Liver (tissue), 9 donors: Measurements from ENCODE around the gene DNAAF5. TPM values are rescaled to one million over a fixed set of nuclear protein-coding genes. Genes with fewer than 3 reads are reported as not detected.

ENCODE experiments used
- DNase-seq: peaks from one replicate; pipeline ENCODE4 v3.0.0-alpha.2; 2017; ENCODE audit warnings: low spot score
- H3K27ac ChIP-seq, 2 donors: one replicate each; pipeline ENCODE4 v1.7.0; 2013; ENCODE audit warnings: inconsistent platforms in 2 of 2, low read length in 2 of 2, control low read depth in 1 of 2, low read depth in 1 of 2, mild to moderate bottlenecking in 1 of 2
- H3K27me3 ChIP-seq, 4 donors: one replicate each; pipeline versions ENCODE4 v1.6.1 to v1.7.0; 2013; ENCODE audit warnings: low read length in 3 of 4, inconsistent platforms in 1 of 4, mild to moderate bottlenecking in 1 of 4, moderate library complexity in 1 of 4; ENCODE audit not compliant: control insufficient read depth in 4 of 4, insufficient read depth in 4 of 4
- H3K36me3 ChIP-seq, 4 donors: one replicate each; pipeline versions ENCODE4 v1.6.1 to v1.7.0; 2013; ENCODE audit warnings: low read length in 3 of 4, mild to moderate bottlenecking in 3 of 4, low read depth in 1 of 4, moderate library complexity in 1 of 4; ENCODE audit not compliant: control insufficient read depth in 4 of 4, insufficient read depth in 3 of 4
- H3K4me1 ChIP-seq, 4 donors: one replicate each; pipeline versions ENCODE4 v1.6.1 to v1.7.0; 2013; ENCODE audit warnings: low read length in 3 of 4, mild to moderate bottlenecking in 3 of 4, moderate library complexity in 1 of 4; ENCODE audit not compliant: control insufficient read depth in 4 of 4, insufficient read depth in 4 of 4
- H3K4me3 ChIP-seq, 3 donors: one replicate each; pipeline versions ENCODE4 v1.6.1 to v1.7.0; 2013; ENCODE audit warnings: low read length in 3 of 3, control low read depth in 1 of 3, low read depth in 1 of 3, mild to moderate bottlenecking in 1 of 3
- H3K9ac ChIP-seq, 2 donors: one replicate each; pipeline ENCODE4 v1.7.0; 2013; ENCODE audit warnings: low read length in 2 of 2, mild to moderate bottlenecking in 2 of 2, moderate library complexity in 2 of 2, control low read depth in 1 of 2, low read depth in 1 of 2
- H3K9me3 ChIP-seq, 4 donors: one replicate each; pipeline versions ENCODE4 v1.6.1 to v1.7.0; 2013; ENCODE audit warnings: low read length in 3 of 4; ENCODE audit not compliant: control insufficient read depth in 4 of 4
- CTCF ChIP-seq: fragments of 150-350 bp; IDR thresholded peaks from 2 replicates; pipeline ENCODE4 v1.5.1; 2017; ENCODE audit warnings: improper control_type of control experiment, low read depth, low read length; ENCODE audit not compliant: missing input control
- FOXA1 ChIP-seq: IDR thresholded peaks from 2 replicates; pipeline ENCODE4 v1.6.1; 2016; ENCODE audit warnings: antibody characterized with exemption
- FOXA2 ChIP-seq: IDR thresholded peaks from 2 replicates; pipeline ENCODE4 v1.6.1; 2016; ENCODE audit warnings: antibody characterized with exemption
- GABPA ChIP-seq, 2 donors: IDR thresholded peaks in 1 of 2; conservative IDR thresholded peaks in 1 of 2; 2 replicates each; pipeline ENCODE4 v1.6.1; 2016; ENCODE audit warnings: antibody characterized with exemption in 2 of 2, mild to moderate bottlenecking in 1 of 2, moderate library complexity in 1 of 2
- HNF4A ChIP-seq, 2 donors: conservative IDR thresholded peaks; 2 replicates each; pipeline ENCODE4 v1.6.1; 2016; ENCODE audit warnings: antibody characterized with exemption in 2 of 2, mild to moderate bottlenecking in 2 of 2
- HNF4G ChIP-seq: IDR thresholded peaks from 2 replicates; pipeline ENCODE4 v1.6.1; 2016; ENCODE audit warnings: antibody characterized with exemption
- MAX ChIP-seq: IDR thresholded peaks from 2 replicates; pipeline ENCODE4 v1.6.1; 2016; ENCODE audit warnings: antibody characterized with exemption
- NR2F2 ChIP-seq: IDR thresholded peaks from 2 replicates; pipeline ENCODE4 v1.6.1; 2016; ENCODE audit warnings: antibody characterized with exemption
- RAD21 ChIP-seq, 2 donors: IDR thresholded peaks; 2 replicates each; pipeline ENCODE4 v1.6.1; 2016; ENCODE audit warnings: antibody characterized with exemption in 2 of 2, mild to moderate bottlenecking in 2 of 2
- REST ChIP-seq: IDR thresholded peaks from 2 replicates; pipeline ENCODE4 v1.6.1; 2016; ENCODE audit warnings: antibody characterized with exemption, mild to moderate bottlenecking
- RXRA ChIP-seq, 2 donors: IDR thresholded peaks; 2 replicates each; pipeline ENCODE4 v1.6.1; 2017 to 2018; ENCODE audit warnings: antibody characterized with exemption in 2 of 2, mild to moderate bottlenecking in 1 of 2
- TAF1 ChIP-seq: conservative IDR thresholded peaks from 2 replicates; pipeline ENCODE4 v1.6.1; 2016; ENCODE audit warnings: antibody characterized with exemption, mild to moderate bottlenecking
- YY1 ChIP-seq: IDR thresholded peaks from 2 replicates; pipeline ENCODE4 v1.6.1; 2016; ENCODE audit warnings: antibody characterized with exemption, mild to moderate bottlenecking
- ZBTB33 ChIP-seq: IDR thresholded peaks from 2 replicates; pipeline ENCODE4 v1.6.1; 2016; ENCODE audit warnings: antibody characterized with exemption
- WGBS: extraction: QIAGEN DNeasy Blood & Tissue Kit; methylation state at CpG from one replicate; pipeline ENCODE4 v1.1.7; 2013; 5-methylcytosine and 5-hydroxymethylcytosine counted together
- polyA plus RNA-seq, 2 donors: library from polyadenylated mRNA; stranded (reverse) in 1 of 2; unstranded in 1 of 2; fragments of 200-250 nt in 1 of 2; fragments of >200 nt in 1 of 2; fragmentation: Nextera tagmentation in 1 of 2; extraction: Ambion mirVana in 1 of 2; gene quantifications; one replicate each; pipeline versions ENCODE4 v1.2.1 to v1.2.3, GENCODE V29; 2013 to 2015
- total RNA-seq, 2 donors: library from RNA; depleted of rRNA; stranded (reverse); fragments of >200 nt; gene quantifications; one replicate each; pipeline ENCODE4 v1.2.3, GENCODE V29; 2014
- donor health status: healthy.
- donor health status: healthy.
- donor health status: healthy.
- donor health status: healthy.
- donor health status: healthy.

The DNAAF5 gene
- total and polyA plus RNA-seq, 4 donors = 3.1 to 11.1 (median 9.5) TPM

- no peak for TF ChIP-seq REST
- no peak for TF ChIP-seq NR2F2
- TF ChIP-seq HNF4A (conservative IDR thresholded peaks at IDR 0.05) = no peak
Measured at GRCh38 chr7:710161-710560, 16.3 kb upstream of the DNAAF5 start (continued).

- peaks cover 0 to 4% (median 0%) of the 10 kb centered on the region in 4 donors for H3K4me1 ChIP-seq
- no peaks in the 10 kb centered on the region for H3K36me3 ChIP-seq
- 73% methylated on average over 45 of the region's 45 CpGs for whole genome bisulfite sequencing
- no peak for DNase-seq
- no peak overlapping the region for H3K27ac ChIP-seq
- H3K9me3 ChIP-seq = no peaks in the 10 kb centered on the region
- no peak for TF ChIP-seq RXRA (IDR thresholded peaks at IDR 0.05)
- no peak for TF ChIP-seq ZBTB33
- TF ChIP-seq REST = no peak
- TF ChIP-seq RAD21 (IDR thresholded peaks at IDR 0.05) = no peak
- TF ChIP-seq NR2F2 = peak; percentile 33
- H3K27me3 ChIP-seq = no peaks in the 10 kb centered on the region
- H3K9ac ChIP-seq = no peak overlapping the region
- H3K4me3 ChIP-seq = peak overlapping the region in 1 of 3 donors; percentile 54
Measured at GRCh38 chr7:711093-711921, 15.2 kb upstream of the DNAAF5 start.

GRCh38 chr7:711922-712380 is 14.5 kb upstream of the DNAAF5 start:
- no peak overlapping the region for H3K9ac ChIP-seq
- no peaks in the 10 kb centered on the region for H3K9me3 ChIP-seq
- WGBS = 24% methylated on average over 44 of the region's 44 CpGs
- H3K27me3 ChIP-seq = no peaks in the 10 kb centered on the region
- no peak for DNase-seq
- peaks cover 0 to 4% (median 0%) of the 10 kb centered on the region in 4 donors for H3K4me1 ChIP-seq
- no peak overlapping the region for H3K27ac ChIP-seq
- H3K4me3 ChIP-seq = peak overlapping the region in 1 of 3 donors; percentile 54
- TF ChIP-seq FOXA1 (no peak), YY1 (no peak), ZBTB33 (no peak), NR2F2 (no peak), GABPA (IDR thresholded peaks at IDR 0.05 in 1 of 2, conservative IDR thresholded peaks at IDR 0.05 in 1 of 2) (no peak), HNF4A (conservative IDR thresholded peaks at IDR 0.05) (no peak), FOXA2 (no peak), RXRA (IDR thresholded peaks at IDR 0.05) (no peak), TAF1 (no peak), MAX (no peak), CTCF (no peak), HNF4G (no peak)
- H3K36me3 ChIP-seq = no peaks in the 10 kb centered on the region
